Anterior cingulate cortex (tissue), 58 donors: ENCODE measurements around the gene RAB38.

Experiments used
- DNase-seq, 58 donors: peaks; one replicate each; lab custom pipeline; 2025; lab: John Stamatoyannopoulos, UW

RAB38 gene

GRCh38 chr11:88171982-88172381, 3.3 kb downstream of the RAB38 start:
- DNase-seq, result no peak

GRCh38 chr11:88170673-88171072, 4.6 kb downstream of the RAB38 start:
- no peak for DNase-seq

- no peak for DNase-seq
These were observed 5.4 kb downstream of the RAB38 start for GRCh38 chr11:88169881-88170280.

GRCh38 chr11:88169471-88169870, 5.8 kb downstream of the RAB38 start:
- no peak for DNase-seq

GRCh38 chr11:88167853-88168252, 7.4 kb downstream of the RAB38 start:
- DNase-seq, result no peak

- DNase-seq, result no peak
These were observed 10.2 kb downstream of the RAB38 start for GRCh38 chr11:88164806-88165585.

GRCh38 chr11:88164320-88164719, 10.9 kb downstream of the RAB38 start:
- no peak for DNase-seq

- no peak for DNase-seq
These were observed 17.2 kb downstream of the RAB38 start for GRCh38 chr11:88158081-88158480.

GRCh38 chr11:88157370-88157769, 17.9 kb downstream of the RAB38 start:
- no peak for DNase-seq

- DNase-seq, result no peak
These were observed 22.9 kb downstream of the RAB38 start for GRCh38 chr11:88152381-88152780.

- DNase-seq, result no peak
These were observed 23.5 kb downstream of the RAB38 start for GRCh38 chr11:88151709-88152265.

- no peak for DNase-seq
These were observed 29.1 kb downstream of the RAB38 start for GRCh38 chr11:88146106-88146505.

GRCh38 chr11:88139865-88140264, 35.4 kb downstream of the RAB38 start:
- DNase-seq, result no peak

GRCh38 chr11:88131764-88132470, 43.3 kb downstream of the RAB38 start:
- DNase-seq, result no peak

GRCh38 chr11:88122956-88123355, 52.3 kb downstream of the RAB38 start:
- no peak for DNase-seq

- no peak for DNase-seq
These were observed 55.7 kb downstream of the RAB38 start for GRCh38 chr11:88119561-88119960.

- DNase-seq, result no peak
These were observed 57.9 kb downstream of the RAB38 start for GRCh38 chr11:88117281-88117858.

GRCh38 chr11:88115828-88116755, 59.2 kb downstream of the RAB38 start:
- DNase-seq, result no peak

- no peak for DNase-seq
These were observed 60.7 kb downstream of the RAB38 start for GRCh38 chr11:88114486-88115045.

- DNase-seq, result no peak
These were observed 68.6 kb downstream of the RAB38 start for GRCh38 chr11:88106666-88107065.
